Esophagus squamous epithelium (tissue), 5 donors: ENCODE measurements around the gene HLA-A. TPM values are rescaled to one million over a fixed set of nuclear protein-coding genes. Genes with fewer than 3 reads are reported as not detected.
A peak's percentile ranks its signal among the peaks of the same experiment; 100 is the strongest.

Experiments
- DNase-seq: peaks from one replicate; lab custom pipeline; 2025; lab: John Stamatoyannopoulos, UW
- H3K27ac ChIP-seq, 4 donors: fragments of 200-600 bp; sonication (generic); one replicate each; pipeline ENCODE4 v1.5.1; 2016 to 2019; ENCODE audit warnings: mild to moderate bottlenecking in 1 of 4
- H3K27me3 ChIP-seq, 4 donors: fragments of 200-600 bp; sonication (generic); 1 replicate in 3 of 4; 2 replicates in 1 of 4; pipeline versions ENCODE4 v1.5.1 to v1.6.0; 2017 to 2021; ENCODE audit warnings: antibody characterized with exemption in 1 of 4
- H3K36me3 ChIP-seq, 3 donors: fragments of 200-600 bp; sonication (generic); one replicate each; pipeline ENCODE4 v1.5.1; 2016 to 2019
- H3K4me1 ChIP-seq, 3 donors: fragments of 200-600 bp; sonication (generic); one replicate each; pipeline ENCODE4 v1.5.1; 2017 to 2019
- H3K4me3 ChIP-seq, 4 donors: fragments of 200-600 bp; sonication (generic); 1 replicate in 3 of 4; 2 replicates in 1 of 4; pipeline ENCODE4 v1.5.1; 2016 to 2019; ENCODE audit warnings: mild to moderate bottlenecking in 2 of 4, moderate library complexity in 1 of 4
- H3K9me3 ChIP-seq, 3 donors: fragments of 200-600 bp; sonication (generic); one replicate each; pipeline ENCODE4 v1.5.1; 2016 to 2019
- CTCF ChIP-seq, 6 experiments: fragments of 450-650 bp in 4 of 6; fragments of 200-600 bp in 2 of 6; sonication (generic) in 2 of 6; IDR thresholded peaks; one replicate each; pipeline ENCODE4 v1.5.1; 2016 to 2019; ENCODE audit warnings: antibody characterized with exemption in 6 of 6, mild to moderate bottlenecking in 4 of 6, moderate library complexity in 4 of 6
- POLR2A ChIP-seq, 4 donors: fragments of 450-650 bp; IDR thresholded peaks; one replicate each; pipeline ENCODE4 v1.6.1; 2017; ENCODE audit warnings: antibody characterized with exemption in 4 of 4, mild to moderate bottlenecking in 4 of 4, moderate library complexity in 3 of 4
- WGBS, 2 donors: methylation state at CpG; one replicate each; pipeline ENCODE4 v1.1.5; 2018; 5-methylcytosine and 5-hydroxymethylcytosine counted together
- intact Hi-C: fragments of 100-400 bp; cut with DNase I; formaldehyde crosslinking; loops from one replicate; pipeline ENCODE4 v1.15.0; 2022
- total RNA-seq, 4 donors: library from RNA; depleted of rRNA; stranded (reverse); fragments of >200 nt; gene quantifications; one replicate each; pipeline ENCODE4 v1.1.0, GENCODE V29; 2016
- donor health status: DM: yes; HTN: yes; CAD: no.

HLA-A gene
- total RNA-seq, 4 donors from 2014 or later = 182 to 1,095 (median 304) TPM

GRCh38 chr6:29968905-29969304 lies 26.6 kb downstream of the HLA-A start:
- Histone ChIP-seq H3K27ac (no peak overlapping the region), H3K4me1 (peaks cover 29 to 45% (median 33%) of the 10 kb centered on the region in 3 donors), H3K4me3 (no peak overlapping the region), H3K36me3 (no peaks in the 10 kb centered on the region), H3K9me3 (no peaks in the 10 kb centered on the region), H3K27me3 (no peaks in the 10 kb centered on the region)
- TF ChIP-seq CTCF (IDR thresholded peaks at IDR 0.05) (no peak), POLR2A (IDR thresholded peaks at IDR 0.05) (no peak)
- DNase-seq = no peak
- intact Hi-C loops = no loop called here
- 93 to 94% methylated on average over 2 of the region's 2 CpGs for WGBS, 2 donors

GRCh38 chr6:29970711-29971110 lies 28.4 kb downstream of the HLA-A start:
- Histone ChIP-seq H3K36me3 (no peaks in the 10 kb centered on the region), H3K4me3 (no peak overlapping the region), H3K27me3 (peaks cover 0 to 15% (median 0%) of the 10 kb centered on the region in 4 donors), H3K9me3 (no peaks in the 10 kb centered on the region), H3K27ac (no peak overlapping the region), H3K4me1 (peaks cover 15 to 43% (median 23%) of the 10 kb centered on the region in 3 donors)
- intact Hi-C loops = no loop called here
- no peak for TF ChIP-seq POLR2A (IDR thresholded peaks at IDR 0.05)
- no peak for TF ChIP-seq CTCF (IDR thresholded peaks at IDR 0.05)
- DNase-seq = no peak
- 80% methylated on average over 1 of the region's 2 CpGs; no CpG with 5 or more reads in 1 of the 2 donors for WGBS, 2 donors

- intact Hi-C loops = no loop called here
- TF ChIP-seq POLR2A (IDR thresholded peaks at IDR 0.05) (peak in 1 of 4 donors; percentile 8), CTCF (IDR thresholded peaks at IDR 0.05) (no peak)
- Histone ChIP-seq H3K36me3 (no peaks in the 10 kb centered on the region), H3K4me3 (peak overlapping the region in 3 of 4 donors; percentile 47 to 69 (median 53)), H3K27me3 (peaks cover 0 to 39% (median 0%) of the 10 kb centered on the region in 4 donors), H3K27ac (peak overlapping the region in 1 of 4 donors; percentile 17), H3K9me3 (no peaks in the 10 kb centered on the region), H3K4me1 (peaks cover 3 to 36% (median 6%) of the 10 kb centered on the region in 3 donors)
- 47 to 64% methylated on average over 16 of the region's 17 CpGs for WGBS, 2 donors
- DNase-seq = no peak
Observed at GRCh38 chr6:29974901-29975560, 32.7 kb downstream of the HLA-A start.

GRCh38 chr6:29975561-29975907 lies 33.2 kb downstream of the HLA-A start:
- intact Hi-C loops = no loop called here
- TF ChIP-seq CTCF (IDR thresholded peaks at IDR 0.05) (no peak), POLR2A (IDR thresholded peaks at IDR 0.05) (no peak)
- DNase-seq = no peak
- Histone ChIP-seq H3K27ac (peak overlapping the region in 1 of 4 donors; percentile 17), H3K4me1 (peaks cover 3 to 36% (median 6%) of the 10 kb centered on the region in 3 donors), H3K9me3 (no peaks in the 10 kb centered on the region), H3K27me3 (peaks cover 0 to 39% (median 0%) of the 10 kb centered on the region in 4 donors), H3K4me3 (peak overlapping the region in 3 of 4 donors; percentile 47 to 69 (median 53)), H3K36me3 (no peaks in the 10 kb centered on the region)
- 34 to 50% methylated on average over 23 to 24 of the region's 25 CpGs for WGBS, 2 donors

GRCh38 chr6:29976253-29976587 lies 33.9 kb downstream of the HLA-A start:
- no peaks in the 10 kb centered on the region for H3K9me3 ChIP-seq
- H3K4me3 ChIP-seq = peak overlapping the region; percentile 32 to 69 (median 50)
- intact Hi-C loops = no loop called here
- peaks cover 0 to 39% (median 0%) of the 10 kb centered on the region in 4 donors for H3K27me3 ChIP-seq
- no peak for DNase-seq
- peaks cover 3 to 36% (median 6%) of the 10 kb centered on the region in 3 donors for H3K4me1 ChIP-seq
- no peak for TF ChIP-seq POLR2A (IDR thresholded peaks at IDR 0.05)
- TF ChIP-seq CTCF (IDR thresholded peaks at IDR 0.05) = no peak
- WGBS, 2 donors = 6 to 17% methylated on average over 5 to 8 of the region's 8 CpGs
- peak overlapping the region; percentile 79 to 92 (median 86) for H3K27ac ChIP-seq
- no peaks in the 10 kb centered on the region for H3K36me3 ChIP-seq
